C4-2B (cell line): ENCODE data around the gene KDM6A.
"Not testable (repeated sequence)": the region's sequence is repeated elsewhere in the genome, so short reads cannot be mapped to it uniquely, and the experiment has no call there.

Experiments used
- ZFX ChIP-seq: fragments of 450-650 bp; IDR thresholded peaks from 2 replicates; pipeline ENCODE4 v1.6.1; 2017
- TF ChIP-seq, protein P1 (sequence below): fragments of 450-650 bp; conservative IDR thresholded peaks from 2 replicates; pipeline ENCODE4 v1.5.1; 2017; ENCODE audit warnings: mild to moderate bottlenecking

- TF ChIP-seq, protein P1, sequence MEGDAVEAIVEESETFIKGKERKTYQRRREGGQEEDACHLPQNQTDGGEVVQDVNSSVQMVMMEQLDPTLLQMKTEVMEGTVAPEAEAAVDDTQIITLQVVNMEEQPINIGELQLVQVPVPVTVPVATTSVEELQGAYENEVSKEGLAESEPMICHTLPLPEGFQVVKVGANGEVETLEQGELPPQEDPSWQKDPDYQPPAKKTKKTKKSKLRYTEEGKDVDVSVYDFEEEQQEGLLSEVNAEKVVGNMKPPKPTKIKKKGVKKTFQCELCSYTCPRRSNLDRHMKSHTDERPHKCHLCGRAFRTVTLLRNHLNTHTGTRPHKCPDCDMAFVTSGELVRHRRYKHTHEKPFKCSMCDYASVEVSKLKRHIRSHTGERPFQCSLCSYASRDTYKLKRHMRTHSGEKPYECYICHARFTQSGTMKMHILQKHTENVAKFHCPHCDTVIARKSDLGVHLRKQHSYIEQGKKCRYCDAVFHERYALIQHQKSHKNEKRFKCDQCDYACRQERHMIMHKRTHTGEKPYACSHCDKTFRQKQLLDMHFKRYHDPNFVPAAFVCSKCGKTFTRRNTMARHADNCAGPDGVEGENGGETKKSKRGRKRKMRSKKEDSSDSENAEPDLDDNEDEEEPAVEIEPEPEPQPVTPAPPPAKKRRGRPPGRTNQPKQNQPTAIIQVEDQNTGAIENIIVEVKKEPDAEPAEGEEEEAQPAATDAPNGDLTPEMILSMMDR, result not testable (repeated sequence)
- TF ChIP-seq ZFX, result not testable (repeated sequence)
Observed at GRCh38 chrX:45135391-45136075, 262.5 kb downstream of the KDM6A start.
